ENCODE data around the gene TBL3. TPM values are rescaled to one million over a fixed set of nuclear protein-coding genes. Genes with fewer than 3 reads are reported as not detected.

TBL3 gene
- total RNA-seq, 1 donor from 2014 or later, result 61.9 TPM

DNA sequence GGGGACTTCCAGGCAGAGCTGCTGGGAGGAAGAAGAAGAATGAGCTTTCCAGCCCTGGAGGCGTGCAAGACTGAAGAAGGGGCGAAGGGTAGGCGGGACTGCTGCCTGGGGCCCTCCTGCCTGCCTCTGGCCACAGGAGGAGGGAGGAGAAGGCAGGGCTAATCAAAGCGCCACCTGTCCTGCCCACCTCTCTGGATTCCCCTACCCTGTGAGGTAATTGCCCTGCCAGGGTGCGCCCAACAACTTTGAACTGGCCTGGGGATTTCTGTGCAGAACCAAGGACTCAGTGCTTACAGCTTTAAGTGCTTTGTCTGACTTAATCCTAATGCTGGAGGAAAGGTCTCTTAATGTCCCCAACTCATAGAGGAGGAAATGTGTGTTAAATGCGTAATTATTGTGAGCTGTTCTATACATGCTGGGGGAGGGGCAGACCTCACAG is 9.6 kb downstream of the TBL3 start, which contains the start of gene NOXO1:
Gene NOXO1, minus strand, starts transcription at position 72 of the 439 bp plus-strand sequence. CDS start 290 bp downstream, outside the sequence.
- no peak for DNase-seq (ENCODE audit: low read depth, low spot score)

GRCh38 chr16:1982013-1982433 is 10.2 kb downstream of the TBL3 start:
- no peak for DNase-seq (ENCODE audit: low read depth, low spot score)

GRCh38 chr16:1982991-1983543 is 11.2 kb downstream of the TBL3 start:
- no peak for DNase-seq (ENCODE audit: low read depth, low spot score)

GRCh38 chr16:1983544-1984346 is 11.9 kb downstream of the TBL3 start, which contains the start of gene GFER:
TSS of gene GFER (plus strand) at chr16:1984193. CDS start at chr16:1984219, 26 bp downstream.
- peak; percentile 76 for DNase-seq (ENCODE audit: low read depth, low spot score)

GRCh38 chr16:1984347-1985225 is 12.7 kb downstream of the TBL3 start:
- no peak for DNase-seq (ENCODE audit: low read depth, low spot score)

GRCh38 chr16:1985466-1986150 is 13.8 kb downstream of the TBL3 start:
- DNase-seq (ENCODE audit: low read depth, low spot score), result no peak

DNA sequence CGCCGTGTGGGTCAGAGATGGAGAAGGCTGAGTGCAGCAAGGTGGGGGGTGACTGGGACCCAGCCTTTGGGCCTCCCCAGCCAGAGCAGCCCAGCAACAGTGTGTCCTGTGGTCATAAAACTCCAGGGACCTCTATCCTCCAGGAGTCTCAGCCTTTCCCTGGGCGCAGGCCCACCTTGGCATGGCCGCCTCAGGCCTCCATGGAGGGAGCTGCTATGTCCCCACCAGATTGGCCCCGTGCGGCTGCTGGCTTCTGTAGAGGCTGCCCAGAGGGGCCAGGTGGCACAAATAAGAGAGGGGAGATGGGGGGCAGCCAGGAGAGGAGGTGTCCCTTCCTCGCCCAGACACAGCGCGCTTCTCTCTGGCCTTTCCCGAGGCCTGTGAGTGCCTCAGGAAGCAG is 15.3 kb downstream of the TBL3 start:
- DNase-seq (ENCODE audit: low read depth, low spot score), result no peak

DNA sequence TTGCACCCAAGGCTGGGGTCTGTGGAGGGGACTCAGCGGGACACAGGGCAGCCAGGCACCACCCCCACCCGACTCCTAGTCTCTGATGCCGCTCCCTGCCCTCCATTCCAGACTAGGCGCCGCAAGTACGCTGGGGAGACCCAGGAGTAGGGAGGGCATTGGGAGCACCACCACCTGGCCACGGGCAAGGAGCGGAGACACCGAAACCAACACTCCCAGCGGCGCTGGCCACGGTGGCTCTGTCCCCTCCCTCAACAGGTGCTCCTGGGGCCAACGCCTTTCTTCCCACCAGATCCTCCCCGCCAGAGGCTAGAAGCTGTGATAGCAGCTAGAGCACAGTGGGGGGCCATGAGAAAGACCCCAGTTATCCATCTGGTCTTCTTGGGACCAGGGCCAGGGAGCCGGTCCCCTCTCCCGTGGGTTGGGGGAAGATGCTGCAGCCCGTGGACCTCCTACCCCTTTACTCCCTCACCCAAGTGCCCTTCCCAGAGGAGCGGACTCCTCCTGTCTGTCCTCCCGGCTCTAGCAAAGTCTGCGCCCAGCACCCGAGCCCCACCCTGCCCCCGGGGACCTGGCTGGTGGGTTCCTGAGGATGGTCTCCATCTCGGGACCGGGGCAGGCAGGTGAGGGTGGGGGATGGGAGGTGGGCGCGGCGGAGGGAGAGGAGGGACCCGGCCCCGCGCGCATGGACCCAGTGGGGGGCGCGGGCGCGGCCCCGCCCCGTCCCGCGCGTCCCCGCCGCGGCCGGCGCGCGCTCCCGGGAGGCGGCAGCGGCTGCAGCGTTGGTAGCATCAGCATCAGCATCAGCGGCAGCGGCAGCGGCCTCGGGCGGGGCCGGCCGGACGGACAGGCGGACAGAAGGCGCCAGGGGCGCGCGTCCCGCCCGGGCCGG is 17.6 kb downstream of the TBL3 start, which contains the start of gene SYNGR3:
Gene SYNGR3, plus strand, starts transcription at position 762 of the 892 bp plus-strand sequence. CDS start 133 bp downstream, outside the sequence.
- DNase-seq (ENCODE audit: low read depth, low spot score), result no peak

- no peak for DNase-seq (ENCODE audit: low read depth, low spot score)
Observed at GRCh38 chr16:1990101-1990350, 18.2 kb downstream of the TBL3 start.

GRCh38 chr16:1990351-1991134 is 18.7 kb downstream of the TBL3 start:
- no peak for DNase-seq (ENCODE audit: low read depth, low spot score)

GRCh38 chr16:1991135-1991551 is 19.3 kb downstream of the TBL3 start:
- no peak for DNase-seq (ENCODE audit: low read depth, low spot score)

GRCh38 chr16:1991588-1991947 is 19.7 kb downstream of the TBL3 start:
- DNase-seq (ENCODE audit: low read depth, low spot score), result no peak

DNA sequence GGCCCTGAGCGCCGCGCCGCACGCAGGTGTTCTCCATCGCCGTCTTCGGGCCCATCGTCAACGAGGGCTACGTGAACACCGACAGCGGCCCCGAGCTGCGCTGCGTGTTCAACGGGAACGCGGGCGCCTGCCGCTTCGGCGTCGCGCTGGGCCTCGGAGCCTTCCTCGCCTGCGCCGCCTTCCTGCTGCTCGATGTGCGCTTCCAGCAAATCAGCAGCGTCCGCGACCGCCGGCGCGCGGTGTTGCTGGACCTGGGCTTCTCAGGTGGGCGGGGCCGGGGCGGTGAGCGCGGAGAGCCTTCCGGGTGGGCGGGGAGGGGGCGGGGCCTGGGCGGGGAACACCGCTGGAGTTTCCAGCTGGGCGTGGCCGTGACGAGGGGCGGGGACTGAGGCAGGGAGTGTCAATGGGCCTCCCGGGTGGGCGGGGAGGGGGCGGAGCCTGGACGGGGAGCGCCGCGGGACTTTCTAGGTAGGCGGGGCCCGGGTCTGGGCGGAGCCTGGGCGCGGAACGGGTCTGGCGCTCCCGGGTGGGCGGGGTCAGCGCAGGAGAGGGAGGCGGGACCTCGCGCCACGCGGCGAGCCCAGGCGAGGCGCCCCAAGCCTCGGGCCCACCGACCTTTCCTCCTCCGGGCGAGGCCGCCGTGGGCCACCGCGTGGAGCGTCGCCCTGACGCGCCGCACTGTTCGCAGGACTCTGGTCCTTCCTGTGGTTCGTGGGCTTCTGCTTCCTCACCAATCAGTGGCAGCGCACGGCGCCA is 20.3 kb downstream of the TBL3 start:
- peak; percentile 54 for DNase-seq (ENCODE audit: low read depth, low spot score)

DNA sequence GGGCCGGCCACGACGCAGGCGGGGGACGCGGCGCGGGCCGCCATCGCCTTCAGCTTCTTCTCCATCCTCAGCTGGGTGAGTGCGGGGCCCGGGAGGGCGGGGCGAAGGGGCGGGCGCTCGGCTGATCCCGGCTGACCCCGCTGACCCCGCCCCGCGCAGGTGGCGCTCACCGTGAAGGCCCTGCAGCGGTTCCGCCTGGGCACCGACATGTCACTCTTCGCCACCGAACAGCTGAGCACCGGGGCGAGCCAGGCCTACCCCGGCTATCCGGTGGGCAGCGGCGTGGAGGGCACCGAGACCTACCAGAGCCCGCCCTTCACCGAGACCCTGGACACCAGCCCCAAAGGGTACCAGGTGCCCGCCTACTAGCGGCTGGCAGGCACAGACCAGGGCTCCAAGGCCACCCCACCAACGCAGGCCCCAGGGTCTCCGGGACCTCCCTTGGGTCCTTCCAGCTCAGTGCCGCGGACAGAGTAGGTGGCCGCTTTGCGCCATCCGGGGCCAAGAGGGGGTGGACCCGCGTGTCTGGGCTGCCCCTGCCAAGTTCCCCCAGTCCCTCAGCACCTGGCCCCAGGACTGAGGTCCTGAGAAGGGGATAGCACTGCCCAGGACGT is 21.0 kb downstream of the TBL3 start:
- DNase-seq (ENCODE audit: low read depth, low spot score), result no peak

- no peak for DNase-seq (ENCODE audit: low read depth, low spot score)
Observed at GRCh38 chr16:1993731-1994131, 21.9 kb downstream of the TBL3 start.

DNA sequence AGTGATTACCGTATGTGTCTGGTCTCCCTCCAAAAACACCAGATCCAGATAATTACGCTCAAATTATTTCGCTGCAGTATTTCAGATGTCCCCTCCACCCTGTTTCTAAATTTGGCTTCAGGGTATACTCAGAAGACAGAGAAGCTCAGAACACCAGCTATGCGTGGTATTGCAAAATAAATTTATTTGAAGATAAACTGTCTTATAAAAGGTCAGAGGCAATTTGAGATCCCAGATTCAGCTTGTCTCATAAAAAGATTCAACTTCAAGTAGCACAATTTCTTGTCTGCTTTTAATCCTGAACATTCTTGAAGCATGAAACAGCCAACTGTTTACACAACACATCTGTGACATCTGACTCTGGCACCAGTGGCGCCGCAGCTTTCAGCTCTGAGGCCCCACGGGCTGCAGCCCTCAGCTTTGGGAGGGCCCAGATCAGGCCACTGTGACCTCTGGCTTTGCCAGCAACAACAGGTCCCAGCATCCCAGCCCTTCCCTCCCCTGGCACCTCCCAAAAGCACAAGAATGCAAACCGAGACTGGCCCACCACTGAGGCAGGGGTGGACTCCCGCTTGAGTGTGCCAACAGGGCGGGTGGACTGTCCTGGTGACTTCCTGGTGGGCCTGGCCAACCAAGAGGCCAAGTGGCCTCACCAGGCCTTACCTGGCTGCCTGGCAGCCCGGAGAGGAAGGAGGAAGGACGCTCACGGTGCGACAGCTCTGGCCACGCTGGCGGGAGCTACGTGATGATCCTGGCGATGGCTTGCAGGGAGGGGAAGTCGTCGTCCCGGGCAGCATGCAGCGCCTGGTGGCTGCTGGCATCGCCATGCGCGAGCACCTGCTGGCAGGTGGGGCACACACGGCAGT is 25.9 kb downstream of the TBL3 start:
- no peak for DNase-seq (ENCODE audit: low read depth, low spot score)

- no peak for DNase-seq (ENCODE audit: low read depth, low spot score)
Observed at GRCh38 chr16:1998360-1998835, 26.5 kb downstream of the TBL3 start.
